HG03060 (cell line): ENCODE data around the gene HRCT1.
"Not testable (repeated sequence)": the region's sequence is repeated elsewhere in the genome, so short reads cannot be mapped to it uniquely, and the experiment has no call there.

Source experiments
- ATAC-seq: cut with Tn5 transposase; IDR thresholded peaks from one replicate; pipeline ENCODE4 v1.9.1; 2021; ENCODE audit warnings: low read depth, moderate number of reproducible peaks; ENCODE audit not compliant: unreplicated experiment

HRCT1 gene

GRCh38 chr9:35892051-35892450 is 14.0 kb upstream of the HRCT1 start:
- ATAC-seq, result no peak

GRCh38 chr9:35896570-35896969 is 9.4 kb upstream of the HRCT1 start:
- ATAC-seq, result no peak

DNA sequence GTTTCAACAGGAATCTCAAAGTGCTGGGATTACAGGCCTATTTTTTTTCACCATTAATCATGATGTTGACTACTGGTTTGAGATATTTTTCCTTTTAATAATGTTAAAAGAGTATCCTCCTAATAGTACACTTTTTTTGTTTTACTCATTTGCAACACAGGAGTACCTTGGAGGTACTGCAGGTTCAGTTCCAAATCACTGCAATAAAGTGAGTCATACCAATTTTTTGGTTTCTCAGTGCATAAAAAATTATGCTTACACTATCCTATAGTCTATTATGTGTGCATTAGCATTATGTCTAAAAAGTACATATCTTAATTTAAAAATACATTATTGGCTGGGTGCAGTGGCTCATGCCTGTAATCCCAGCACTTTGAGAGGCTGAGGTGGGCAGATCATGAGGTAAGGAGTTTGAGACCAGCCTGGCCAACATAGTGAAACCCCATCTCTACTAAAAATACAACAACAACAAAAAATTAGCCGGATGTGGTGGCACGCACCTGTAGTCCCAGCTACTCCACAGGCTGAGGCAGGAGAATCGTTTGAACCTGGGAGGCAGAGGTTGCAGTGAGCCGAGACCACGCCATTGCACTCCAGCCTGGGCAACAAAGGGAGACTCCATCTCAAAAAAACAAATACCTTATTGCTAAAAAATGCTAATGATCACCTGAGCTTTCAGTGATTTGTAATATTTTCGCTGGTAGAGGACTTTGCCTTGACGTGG is 8.5 kb upstream of the HRCT1 start:
- not testable (repeated sequence) for ATAC-seq

DNA sequence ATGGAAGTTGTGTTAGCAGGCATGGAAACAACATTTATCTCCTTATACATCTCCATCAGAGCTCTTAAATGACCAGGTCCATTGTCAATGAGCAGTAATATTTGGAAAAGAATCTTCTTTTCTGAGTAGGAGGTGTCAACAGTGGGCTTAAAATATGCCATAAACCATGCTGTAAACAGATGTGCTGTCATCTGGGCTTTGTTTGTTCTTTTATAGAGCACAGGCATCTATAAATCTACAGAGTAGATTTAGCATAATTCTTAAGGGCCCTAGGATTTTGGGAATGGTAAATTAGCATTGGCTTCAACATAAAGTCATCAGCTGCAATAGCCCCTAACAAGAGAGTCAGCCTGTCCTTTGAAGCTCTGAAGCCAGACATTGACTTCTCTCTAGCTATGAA is 7.7 kb upstream of the HRCT1 start:
- no peak for ATAC-seq

GRCh38 chr9:35899021-35899420 is 7.0 kb upstream of the HRCT1 start:
- ATAC-seq, result no peak

- ATAC-seq, result no peak
These were observed 3.0 kb upstream of the HRCT1 start for GRCh38 chr9:35903049-35903448.

- no peak for ATAC-seq
These were observed 1.7 kb upstream of the HRCT1 start for GRCh38 chr9:35904338-35904737.

DNA sequence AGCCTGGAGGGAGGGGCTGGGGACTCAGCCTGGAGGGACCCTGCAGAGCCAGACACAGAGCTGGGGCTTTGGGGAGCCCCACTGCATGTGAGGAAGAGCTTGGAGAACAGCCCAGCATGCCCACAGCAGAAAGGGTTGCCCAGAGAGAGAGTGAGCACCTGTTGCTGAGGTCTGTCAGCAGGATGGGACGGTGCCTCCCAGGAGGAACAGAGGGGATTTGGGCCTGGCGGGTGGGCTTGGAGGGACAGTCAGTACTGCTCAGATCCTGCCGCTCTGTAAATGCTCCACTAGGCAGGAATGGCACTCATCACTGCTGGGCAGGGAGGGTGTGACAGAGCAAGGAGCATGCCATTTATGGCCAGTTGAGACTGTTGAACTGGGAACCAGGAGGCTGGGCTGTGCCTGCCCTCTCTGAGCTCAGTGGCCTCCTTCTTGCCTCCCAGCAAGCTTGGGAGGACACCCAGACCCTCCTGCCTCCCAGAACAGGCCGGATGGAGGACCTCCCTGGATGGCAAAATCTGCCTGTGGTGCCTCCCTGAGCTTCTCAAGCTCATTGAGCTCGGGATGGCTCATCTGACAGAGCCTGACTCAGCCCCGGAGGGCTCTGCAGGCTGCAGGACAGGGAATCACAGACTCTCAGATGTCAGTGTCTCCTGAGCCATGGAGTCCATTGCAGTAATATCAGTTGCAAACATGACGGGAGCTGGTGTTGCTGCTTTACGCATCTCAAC is 786 bp upstream of the HRCT1 start:
- no peak for ATAC-seq

DNA sequence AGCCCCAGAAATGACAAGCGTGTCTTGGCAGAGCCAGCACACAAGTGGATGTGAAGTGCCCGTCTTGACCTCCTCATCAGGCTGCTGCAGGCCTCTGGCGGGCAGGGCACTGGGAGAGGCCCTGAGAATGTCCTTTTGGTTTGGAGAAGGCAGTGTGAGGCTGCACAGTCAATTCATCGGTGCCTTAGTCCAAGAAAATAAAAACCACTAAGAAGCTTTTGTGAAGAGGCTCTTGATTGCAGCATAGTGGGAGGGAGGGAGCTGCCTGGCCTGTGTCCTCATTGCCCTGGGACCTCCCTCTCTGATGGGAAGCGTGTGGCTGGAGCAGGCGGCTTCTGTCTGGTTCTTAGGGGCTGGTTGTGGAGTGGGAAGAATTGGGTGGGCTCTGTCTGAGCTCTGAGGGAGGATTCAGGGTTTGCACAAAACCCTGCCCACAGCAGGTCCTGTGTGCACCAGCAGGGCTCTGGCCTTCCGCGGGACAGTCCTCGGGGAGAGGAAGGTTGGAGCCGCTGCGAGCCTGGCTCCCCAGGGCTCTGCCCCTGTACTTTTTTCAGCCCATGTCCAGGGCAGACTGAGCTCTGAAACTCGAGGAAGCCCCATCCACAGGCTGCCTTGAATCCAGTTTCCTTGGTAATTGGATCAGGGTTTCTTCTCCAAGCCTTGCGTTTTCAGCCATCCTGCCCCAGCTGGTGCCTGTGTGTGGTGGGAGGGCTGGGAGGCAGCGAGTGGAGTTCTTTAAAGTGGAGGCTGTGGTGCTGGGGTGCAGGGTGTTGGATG is 1.1 kb downstream of the HRCT1 start:
- ATAC-seq, result no peak

DNA sequence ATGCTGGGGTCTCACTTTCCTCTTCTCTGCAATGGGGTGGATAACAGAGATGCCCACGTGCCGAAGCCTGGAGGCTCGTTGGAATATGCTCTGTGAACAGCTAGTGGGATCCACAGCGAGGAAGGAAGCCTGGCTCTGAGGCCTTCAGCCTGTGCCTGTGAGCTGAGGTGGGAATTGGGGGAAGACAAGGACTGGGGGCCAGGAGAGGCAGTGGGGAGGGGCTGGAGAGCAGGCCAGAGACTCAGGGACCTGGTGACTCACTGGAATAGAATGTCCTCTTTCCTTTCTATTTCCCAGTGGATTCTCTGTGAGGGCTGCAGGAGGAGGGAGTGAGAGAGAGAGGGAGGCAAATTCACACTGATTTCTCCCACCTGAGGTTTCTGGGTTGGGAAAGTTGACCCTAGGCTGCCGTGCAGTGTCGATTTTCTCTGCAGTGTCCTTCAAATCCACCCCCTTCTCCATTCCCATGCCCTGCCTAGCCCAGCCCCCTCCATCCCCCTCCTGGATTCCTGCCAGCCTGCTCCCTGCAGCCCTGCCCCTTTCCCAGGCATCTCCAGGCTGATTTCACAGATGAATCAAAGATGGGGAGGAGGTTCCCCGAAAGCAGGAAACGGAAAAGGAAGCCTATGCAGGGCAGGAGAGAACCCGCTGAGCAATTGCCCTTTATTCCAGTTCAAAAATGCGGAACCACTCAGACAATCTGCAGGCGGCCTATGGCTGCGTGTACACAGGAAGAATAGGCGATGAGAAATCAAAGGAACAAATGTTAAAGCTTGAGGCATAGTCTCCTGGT is 1.9 kb downstream of the HRCT1 start:
- no peak for ATAC-seq

DNA sequence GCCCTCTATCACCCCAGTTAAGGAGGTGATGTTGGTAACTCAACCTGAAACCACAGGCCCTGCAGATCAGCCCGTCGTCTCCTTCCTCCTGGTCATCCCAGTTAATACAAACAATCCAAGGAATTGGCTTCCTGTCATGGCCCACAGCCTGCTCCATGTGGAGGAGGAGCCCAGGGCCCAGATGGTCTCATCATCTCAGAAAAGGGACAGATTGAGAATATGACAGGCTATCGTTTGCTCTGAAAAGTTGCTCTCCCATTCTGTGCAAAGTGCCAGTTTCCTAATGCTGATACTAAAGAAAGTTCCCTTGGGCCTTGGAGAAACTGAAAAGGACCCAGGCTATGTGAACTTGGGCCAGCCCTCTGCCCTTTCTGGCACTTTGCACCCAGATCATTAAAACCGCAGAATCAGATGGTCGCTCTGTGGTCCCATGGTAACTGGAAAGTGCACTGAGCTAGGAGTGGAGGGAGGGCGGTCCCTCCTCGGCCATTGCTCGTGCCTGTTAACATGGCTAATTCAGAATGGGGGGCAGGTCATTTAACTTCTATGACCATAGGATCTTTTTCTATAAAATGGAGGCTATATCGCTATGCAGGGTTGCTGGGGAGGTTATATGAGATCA is 2.6 kb downstream of the HRCT1 start:
- ATAC-seq, result no peak

DNA sequence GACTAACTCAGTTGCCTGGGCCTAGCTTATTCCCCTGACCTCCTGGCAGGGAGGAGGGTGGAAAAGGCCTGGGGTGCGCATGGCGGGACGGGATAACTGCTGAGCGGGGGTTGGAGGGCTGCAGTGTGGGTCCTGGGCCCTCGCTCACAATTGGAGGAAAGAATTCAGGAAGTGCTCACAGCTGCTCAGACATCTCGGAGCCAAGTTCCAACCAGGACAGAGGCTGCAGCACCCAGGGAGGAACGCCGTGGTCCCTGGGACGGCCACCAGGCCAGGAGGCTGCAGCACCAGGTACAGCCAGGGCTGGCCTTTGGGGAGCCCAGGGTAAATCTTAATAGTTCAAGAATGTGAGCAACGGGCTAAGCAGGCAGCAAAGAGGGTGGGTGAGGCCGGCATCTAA is 3.3 kb downstream of the HRCT1 start, which contains the start of gene SPAAR:
Gene SPAAR, plus strand, starts transcription at position 217 of the 400 bp plus-strand sequence. CDS start 974 bp downstream, outside the sequence.
- ATAC-seq, result no peak

- ATAC-seq, result no peak
These were observed 3.9 kb downstream of the HRCT1 start for GRCh38 chr9:35909687-35910612.

GRCh38 chr9:35910613-35911359 is 4.8 kb downstream of the HRCT1 start:
- no peak for ATAC-seq

DNA sequence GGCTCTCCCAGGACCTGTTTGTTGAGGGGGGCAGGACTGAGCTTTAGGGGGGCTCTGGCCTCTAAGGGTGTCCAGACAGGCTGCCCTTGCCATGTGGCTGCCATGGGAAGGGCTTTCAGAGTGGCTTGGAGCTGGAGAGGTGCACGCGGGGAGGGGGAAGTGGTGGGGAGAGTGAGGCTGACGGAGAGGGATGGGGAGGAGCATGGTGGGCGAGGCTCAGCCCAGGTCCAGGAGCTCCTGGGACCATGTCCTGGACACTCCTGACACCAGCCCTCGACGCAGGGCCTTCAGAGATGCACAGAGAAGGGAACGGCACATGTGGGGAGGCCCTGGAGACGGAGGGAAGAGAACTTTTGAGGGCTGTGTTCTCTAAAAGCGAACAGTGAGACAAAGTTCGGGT is 5.7 kb downstream of the HRCT1 start:
- ATAC-seq, result no peak

GRCh38 chr9:35912791-35913400 is 6.9 kb downstream of the HRCT1 start:
- no peak for ATAC-seq

DNA sequence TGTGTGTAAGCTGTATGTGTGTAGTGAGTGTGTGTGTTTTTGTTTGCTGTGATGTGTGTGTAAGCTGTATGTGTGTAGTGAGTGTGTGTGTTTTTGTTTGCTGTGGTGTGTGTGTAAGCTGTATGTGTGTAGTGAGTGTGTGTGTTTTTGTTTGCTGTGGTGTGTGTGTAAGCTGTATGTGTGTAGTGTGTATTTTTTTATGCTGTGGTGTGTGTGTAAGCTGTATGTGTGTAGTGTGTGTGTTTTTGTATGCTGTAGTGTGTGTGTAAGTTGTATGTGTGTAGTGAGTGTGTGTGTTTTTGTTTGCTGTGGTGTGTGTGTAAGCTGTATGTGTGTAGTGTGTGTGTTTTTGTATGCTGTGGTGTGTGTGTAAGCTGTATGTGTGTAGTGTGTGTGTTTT is 7.4 kb downstream of the HRCT1 start:
- ATAC-seq, result not testable (repeated sequence)

- no peak for ATAC-seq
These were observed 8.4 kb downstream of the HRCT1 start for GRCh38 chr9:35914301-35914807.
